GM19099 (cell line): Measurements from ENCODE around the gene ANKK1.

ENCODE experiments used
- POLR2A ChIP-seq: IDR thresholded peaks from 3 replicates; pipeline ENCODE4 v1.6.1; 2011; ENCODE audit warnings: low read depth; ENCODE audit not compliant: insufficient read length; ENCODE audit errors: extremely low read depth

The ANKK1 gene

DNA sequence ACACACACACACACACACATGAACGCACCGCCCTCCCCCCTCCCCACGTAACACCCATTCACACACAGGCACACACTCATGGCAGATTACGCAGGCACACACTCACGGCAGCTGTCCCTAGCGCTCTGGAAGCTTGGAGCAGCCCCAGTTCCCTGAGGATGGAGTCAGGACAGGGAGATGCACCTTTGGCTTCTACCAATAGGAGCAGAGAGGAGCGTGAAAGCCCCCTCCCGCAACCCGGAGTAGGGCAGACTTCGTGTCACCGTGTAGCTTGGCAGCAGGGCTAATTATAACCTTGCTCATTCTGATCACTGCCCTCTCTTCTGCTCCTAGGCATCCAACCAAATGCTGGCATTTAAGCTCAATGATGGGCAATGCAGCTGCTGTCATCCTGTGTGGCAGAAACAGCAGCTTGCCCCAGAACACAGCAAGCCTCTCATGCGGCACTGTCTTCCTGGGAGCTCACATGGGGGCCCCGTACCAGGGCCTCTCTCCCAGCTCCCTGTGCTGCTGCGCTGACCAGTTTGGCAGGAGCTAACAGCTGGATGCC lies 31.9 kb downstream of the ANKK1 start:
- TF ChIP-seq POLR2A = no peak

DNA sequence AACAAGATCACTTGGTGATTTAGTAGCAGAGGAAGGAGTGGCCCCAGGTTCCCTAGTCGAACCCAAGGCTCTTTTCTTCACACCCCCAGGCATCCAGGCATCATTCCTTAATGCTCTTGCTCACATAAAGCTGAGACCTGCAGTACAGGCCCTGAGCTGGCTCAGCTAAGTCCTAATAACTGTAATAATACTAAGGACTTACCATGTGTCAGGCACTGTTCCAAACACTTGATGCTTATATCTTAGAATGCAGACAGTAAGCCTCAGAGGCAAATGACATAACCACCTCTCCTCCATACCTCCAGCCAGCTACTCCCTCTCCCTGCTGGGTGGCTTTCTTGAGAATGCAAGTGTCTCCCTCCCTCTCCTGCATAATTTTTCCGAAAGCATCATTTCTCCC lies 33.2 kb downstream of the ANKK1 start:
- TF ChIP-seq POLR2A = no peak

DNA sequence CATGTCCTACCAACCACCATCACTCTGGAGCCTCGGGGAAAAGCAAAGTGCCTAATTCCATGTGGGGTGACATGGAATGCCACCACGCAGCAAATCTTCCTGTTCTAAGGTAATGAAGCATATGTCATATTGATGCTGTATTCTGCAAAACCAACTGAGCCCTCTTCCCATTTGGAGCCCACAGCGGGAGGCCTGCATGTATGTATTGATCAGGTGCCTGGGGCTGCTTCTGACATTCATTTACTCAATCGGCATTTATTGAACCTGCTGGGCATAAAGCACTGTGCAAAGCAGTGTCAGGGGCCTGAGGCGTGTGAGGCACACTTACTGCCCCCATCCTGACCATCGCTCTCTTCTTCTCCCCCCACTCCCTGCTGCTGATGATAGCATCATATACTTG lies 39.1 kb downstream of the ANKK1 start:
- no peak for TF ChIP-seq POLR2A

DNA sequence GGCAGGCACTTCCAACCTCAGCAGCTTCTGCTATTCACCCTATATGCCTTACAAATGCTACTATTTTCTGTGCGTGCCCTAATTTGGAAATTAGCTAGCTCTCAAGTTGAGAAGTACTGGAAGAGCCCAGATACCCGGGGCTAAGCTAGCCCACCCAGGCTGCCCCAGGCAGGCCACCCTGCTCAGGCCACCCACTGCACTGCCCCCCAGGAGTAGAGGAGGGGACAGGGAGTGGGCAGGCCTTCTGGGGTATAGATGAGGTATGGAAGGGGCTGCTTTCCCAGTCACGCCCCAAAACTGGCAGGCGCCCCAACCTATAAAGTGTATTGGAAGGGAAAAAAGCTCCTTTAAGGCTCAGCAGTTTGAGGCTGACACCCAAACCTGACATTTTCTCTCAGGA lies 44.2 kb downstream of the ANKK1 start:
- TF ChIP-seq POLR2A = no peak

DNA sequence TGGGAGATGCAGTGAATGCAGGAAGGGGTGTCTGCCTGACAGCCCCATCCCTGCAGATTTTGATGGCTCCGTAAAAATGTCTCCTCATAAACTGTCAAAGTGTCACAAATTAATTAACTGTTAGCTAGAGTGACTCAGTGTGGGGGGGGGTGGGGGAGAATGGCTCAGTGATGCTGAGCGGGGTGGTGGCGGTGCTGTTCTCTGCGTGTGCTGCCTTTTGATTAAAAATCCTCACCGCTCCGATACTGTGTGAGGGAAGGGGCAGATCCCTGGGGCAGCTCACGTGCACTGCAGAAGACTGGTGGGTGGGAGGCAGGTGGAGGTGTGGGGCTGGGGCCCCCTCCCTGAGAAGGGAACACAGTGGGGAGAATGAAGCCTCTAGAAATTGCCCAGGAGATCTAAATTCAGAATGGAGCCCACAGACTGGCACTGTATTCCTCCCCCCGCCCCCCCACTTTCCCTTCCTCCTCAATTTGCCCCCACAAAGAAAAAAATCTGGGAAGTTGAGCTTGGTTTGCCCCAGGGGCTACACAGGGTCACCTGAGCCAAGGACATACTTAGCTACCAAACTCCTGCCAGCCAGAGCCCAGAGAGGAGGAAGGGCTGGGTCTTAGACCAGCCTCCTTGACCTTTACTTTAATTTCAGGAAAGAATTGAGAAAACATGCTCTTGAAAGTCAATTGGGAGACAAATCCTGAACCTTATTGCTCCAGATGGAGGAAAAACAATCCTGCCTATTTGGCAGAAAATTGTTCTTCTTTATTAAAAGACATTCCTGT lies 47.8 kb downstream of the ANKK1 start:
- TF ChIP-seq POLR2A = no peak

DNA sequence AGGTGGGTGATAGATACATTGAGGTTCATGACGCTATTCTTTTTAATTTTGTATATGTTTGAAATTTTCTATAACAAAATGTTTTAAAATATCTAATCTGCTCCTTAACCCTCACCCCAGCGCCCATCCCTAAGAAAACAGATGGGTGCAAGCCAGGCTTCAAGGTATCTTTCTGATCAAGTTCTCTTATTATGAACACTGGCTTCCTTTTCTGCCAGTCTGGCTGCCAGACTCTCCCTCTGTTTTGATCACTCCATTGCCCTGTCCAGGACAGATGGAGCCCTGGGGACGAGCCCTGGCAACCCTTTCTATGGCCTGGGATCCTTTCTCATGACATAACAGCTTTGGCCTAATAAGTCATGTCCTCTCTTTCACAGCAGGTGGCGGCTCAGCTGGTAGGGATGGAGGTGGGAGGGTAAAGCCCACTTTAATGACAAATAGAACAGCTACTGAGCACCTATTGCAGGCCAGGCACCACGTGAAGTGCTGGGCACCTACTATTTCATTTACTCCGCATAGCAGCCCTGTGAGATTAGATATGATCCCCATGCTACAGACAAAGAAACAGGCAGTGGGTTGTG lies 49.2 kb downstream of the ANKK1 start:
- no peak for TF ChIP-seq POLR2A

DNA sequence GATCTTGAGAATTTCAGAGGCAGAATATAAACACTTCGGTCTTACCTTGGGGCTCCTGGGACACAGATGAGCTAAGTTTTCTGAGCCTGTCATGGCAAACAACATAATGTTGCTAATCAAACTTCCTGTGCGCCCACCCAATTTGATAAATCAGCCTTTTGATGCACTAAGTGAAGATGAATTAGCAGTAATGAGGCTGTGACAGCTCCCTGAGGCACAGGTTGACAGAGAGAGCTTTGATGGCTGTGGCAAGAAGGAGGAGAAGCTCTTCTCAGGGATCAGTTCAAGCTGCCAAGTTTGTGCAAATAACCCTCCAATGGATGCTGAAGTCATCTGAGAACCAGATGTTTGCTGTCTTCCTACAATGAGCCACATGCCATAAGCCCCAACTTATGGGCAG lies 53.2 kb downstream of the ANKK1 start:
- TF ChIP-seq POLR2A = no peak

DNA sequence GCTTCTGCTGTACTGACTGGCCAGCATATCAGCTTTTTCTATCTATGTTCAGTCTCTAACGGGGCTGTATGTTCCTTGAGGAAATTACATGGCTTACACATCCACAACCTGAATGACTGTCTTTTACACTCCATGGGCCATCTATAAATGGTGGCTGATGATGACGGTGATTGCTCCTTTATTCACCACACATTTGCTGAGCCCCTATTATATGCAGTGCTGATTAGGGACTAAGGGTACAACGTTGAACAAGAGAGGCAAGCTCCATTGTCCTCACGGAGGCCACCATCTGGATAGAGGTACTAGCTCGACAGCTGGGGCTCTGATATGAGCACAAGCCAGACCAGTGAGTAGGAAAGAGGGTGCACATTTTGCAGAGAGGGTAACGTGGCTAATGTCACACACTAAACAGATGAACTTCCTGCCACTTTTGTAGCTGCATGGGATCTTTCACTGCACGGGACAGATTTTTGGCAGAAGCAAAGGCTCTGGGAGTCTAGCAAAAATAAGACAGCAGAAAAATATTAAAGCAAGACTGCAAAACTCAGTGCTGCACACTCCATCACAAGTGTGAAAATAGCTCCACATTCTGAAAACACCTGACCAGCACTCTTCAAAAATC lies 57.0 kb downstream of the ANKK1 start:
- TF ChIP-seq POLR2A = no peak

DNA sequence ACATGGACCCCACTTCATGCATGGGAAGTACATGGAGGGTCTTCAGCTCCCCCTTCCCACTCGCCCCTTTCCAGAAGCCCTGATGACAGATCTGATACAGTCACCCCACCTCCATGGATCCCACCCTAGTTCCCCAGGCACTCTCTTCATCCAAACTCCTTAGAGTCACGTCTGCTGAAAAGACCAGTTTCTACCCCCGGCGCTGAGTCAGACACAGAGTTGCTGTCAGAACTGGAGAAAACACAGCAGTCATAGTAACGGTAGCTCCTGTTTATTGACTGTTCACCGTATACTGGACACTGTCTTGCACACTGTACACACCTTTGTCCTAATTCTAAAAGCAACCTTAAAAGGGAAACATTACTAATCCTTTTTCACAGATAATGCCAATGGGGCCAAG lies 58.5 kb downstream of the ANKK1 start:
- no peak for TF ChIP-seq POLR2A

DNA sequence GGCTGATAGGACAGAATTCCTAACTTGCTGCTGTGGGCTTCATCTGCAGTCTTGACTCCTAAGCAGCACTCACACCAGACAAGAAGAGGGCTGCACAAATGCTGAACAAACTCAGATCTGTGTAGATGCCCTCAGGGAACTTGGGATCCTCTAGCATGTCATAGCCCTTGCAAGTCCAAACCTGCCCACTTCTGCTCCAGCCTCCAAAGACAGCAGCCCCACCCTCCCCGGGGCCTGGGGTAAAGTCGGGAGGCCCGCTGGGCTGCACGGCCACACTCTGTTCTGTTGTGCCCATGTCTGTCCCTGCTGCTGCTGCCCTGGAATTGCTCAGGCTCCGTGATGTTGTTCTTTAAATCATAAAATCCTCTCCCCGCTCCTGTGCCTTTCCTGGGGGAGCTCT lies 59.4 kb downstream of the ANKK1 start:
- no peak for TF ChIP-seq POLR2A

DNA sequence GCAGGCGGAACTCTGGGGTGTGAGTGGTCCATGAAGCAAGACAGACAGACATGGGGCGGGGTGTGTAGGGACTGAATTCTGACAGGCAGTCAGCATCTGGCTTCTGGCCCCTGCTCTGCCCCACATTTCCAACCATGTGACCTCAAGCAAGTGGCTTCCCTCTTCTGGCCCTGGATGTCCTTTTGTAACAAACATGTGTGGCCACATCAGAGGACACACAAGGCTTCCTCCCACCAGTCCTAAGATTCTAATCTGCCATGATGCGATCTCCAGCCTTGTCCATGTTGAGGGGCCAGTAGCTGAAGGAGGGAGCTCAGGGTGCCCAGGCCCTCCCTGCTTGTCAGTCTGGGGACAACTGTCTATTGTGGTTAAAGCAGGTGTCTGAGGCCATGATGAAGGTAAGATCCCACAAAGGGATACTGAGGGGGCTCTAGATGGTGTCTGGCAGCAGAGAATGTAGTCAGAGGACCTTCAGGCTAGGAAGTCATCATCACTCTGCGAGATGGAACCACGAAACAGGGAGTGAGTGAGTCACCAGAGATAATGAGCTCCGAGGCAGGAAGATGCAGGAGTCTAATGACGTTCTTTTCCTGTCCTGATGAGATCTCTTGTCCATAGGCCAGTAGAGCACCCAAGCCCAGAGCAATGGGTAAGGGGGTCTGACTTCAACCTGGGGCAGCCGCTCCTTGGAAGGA lies 60.2 kb downstream of the ANKK1 start:
- no peak for TF ChIP-seq POLR2A

DNA sequence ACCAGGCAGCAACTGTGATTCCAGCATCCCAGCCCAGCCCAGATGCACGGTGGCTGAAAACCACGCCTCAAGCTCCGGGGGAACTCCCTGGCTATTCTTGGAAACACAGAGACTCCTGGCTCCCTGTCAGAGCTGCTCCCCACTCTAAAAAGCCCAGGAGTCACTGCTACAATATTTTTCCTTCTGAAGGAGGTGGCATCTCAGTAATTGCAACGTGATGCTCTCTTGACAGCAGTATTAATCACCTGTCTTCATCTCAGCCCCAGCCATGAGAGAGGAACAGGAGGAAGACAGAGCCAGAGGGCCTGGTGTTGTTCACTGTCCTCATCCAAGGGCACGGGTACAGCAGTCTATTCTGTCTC lies 60.7 kb downstream of the ANKK1 start:
- no peak for TF ChIP-seq POLR2A

DNA sequence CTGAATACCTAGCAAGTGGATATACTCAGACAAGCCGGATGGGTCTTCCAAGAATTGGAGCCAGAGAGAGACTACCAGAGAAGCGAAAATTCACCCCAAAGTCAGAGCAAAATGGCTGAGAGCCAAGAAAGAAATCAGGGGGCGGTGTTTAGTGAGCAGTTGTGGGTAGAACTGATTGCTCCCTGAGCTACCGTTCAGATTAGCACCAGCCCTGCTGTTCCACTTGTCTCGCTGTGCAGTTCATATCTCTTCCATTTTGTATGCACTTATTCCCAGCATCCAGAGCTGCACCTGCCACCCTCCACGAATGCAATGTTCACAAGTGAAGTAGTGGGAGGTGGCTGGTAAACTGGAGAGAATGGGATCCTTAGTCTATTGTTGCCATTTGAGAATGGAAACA lies 62.2 kb downstream of the ANKK1 start:
- no peak for TF ChIP-seq POLR2A
